DND-41 (cell line): ENCODE measurements around the gene CDYL2.

Source experiments
- CTCF ChIP-seq: IDR thresholded peaks from 2 replicates; pipeline ENCODE4 v1.5.1; 2012; ENCODE audit warnings: borderline replicate concordance, low read length, moderate library complexity, mild to moderate bottlenecking; ENCODE audit not compliant: poor library complexity, severe bottlenecking; ENCODE audit errors: extremely low read depth
- EZH2 ChIP-seq: IDR thresholded peaks from 3 replicates; pipeline ENCODE4 v1.6.1; 2012; ENCODE audit warnings: borderline replicate concordance, low read depth, mild to moderate bottlenecking, moderate library complexity, low read length, inconsistent platforms; ENCODE audit not compliant: severe bottlenecking

- TF ChIP-seq CTCF, result no peak
- TF ChIP-seq EZH2, result no peak
These were observed 81.3 kb downstream of the CDYL2 start for GRCh38 chr16:80723091-80723490.
